ENCODE results near the gene KIRREL3. TPM values are rescaled to one million over a fixed set of nuclear protein-coding genes. Genes with fewer than 3 reads are reported as not detected.

The KIRREL3 gene
- total and polyA plus RNA-seq, 9 of the 15 experiments (the other 6 are each of a cell fraction or from before 2014, with no cell fraction given), result 0.04 to 0.10 TPM; not detected in 7

DNA sequence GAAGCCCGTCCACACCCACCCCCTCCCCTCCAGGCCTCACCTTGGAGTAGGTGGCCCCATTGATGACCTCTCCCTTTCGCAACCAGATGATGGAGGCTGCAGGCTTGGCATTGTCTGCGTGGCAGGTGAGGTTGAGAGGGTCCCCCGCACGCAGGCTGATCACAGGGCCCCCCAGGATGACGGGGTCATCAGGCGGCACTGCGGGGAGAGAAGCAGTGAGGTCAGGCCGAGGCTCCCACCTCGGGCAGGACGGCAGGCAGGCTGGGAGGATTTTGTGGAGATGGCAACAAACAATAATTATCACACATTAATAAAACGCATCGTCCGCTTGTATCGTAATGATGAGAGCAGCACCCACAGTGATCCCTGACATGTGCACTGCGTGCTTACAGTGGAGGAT, 527.3 kb downstream of the KIRREL3 start:
- CTCF ChIA-PET (ENCODE audit: low intra/inter-chr PET ratio), result no interaction called here
- Histone ChIP-seq H3K79me2 (ENCODE audit: control insufficient read depth, insufficient read depth, low read length) (no peaks in the 10 kb centered on the region), H4K20me1 (replicated peaks; ENCODE audit: control insufficient read depth, insufficient read depth, low read length) (no peaks in the 10 kb centered on the region; the same call in 1 of the 2 replicates), H3K4me3 (no peak overlapping the region), H3K27me3 (ENCODE audit: control insufficient read depth in 2 of 2, insufficient read depth in 2 of 2, low read length in 2 of 2) (peaks cover 7 to 57% of the 10 kb centered on the region in 2 experiments; a peak in 3 of 5 replicates), H3K4me1 (replicated peaks in 1 of 2; ENCODE audit: control insufficient read depth in 2 of 2, insufficient read depth in 2 of 2, low read length in 2 of 2) (no peaks in the 10 kb centered on the region; a peak in 1 of 5 replicates), H2AFZ (ENCODE audit: low read depth, low read length) (no peak overlapping the region), H3K9ac (ENCODE audit: insufficient read depth in 1 of 2, low read depth in 2 of 2, low read length in 2 of 2) (no peak overlapping the region), H3K9me3 (replicated peaks; ENCODE audit: control insufficient read depth, insufficient read depth, low read depth, low read length) (no peaks in the 10 kb centered on the region), H3K9me1 (ENCODE audit: control insufficient read depth, insufficient read depth, low read length) (no peaks in the 10 kb centered on the region), H3K4me2 (ENCODE audit: insufficient read depth, low read length) (no peak overlapping the region), H3K36me3 (ENCODE audit: control insufficient read depth, insufficient read depth, low read length) (no peaks in the 10 kb centered on the region), H3K27ac (ENCODE audit: extremely low read depth, low read depth, low read length) (no peak overlapping the region)
- TF ChIP-seq ILF3 (IDR thresholded peaks at IDR 0.05; ENCODE audit: borderline replicate concordance), result no peak
- no peak for DNase-seq (ENCODE audit: extremely low read depth in 1 of 4, low spot score in 3 of 4)
- in situ Hi-C loops (cut with MboI), result no loop called here
- FAIRE-seq, result no peak
- WGBS (ENCODE audit: insufficient coverage, low coverage, missing lambda C conversion rate), result 11% methylated on average over 15 of the region's 16 CpGs
- no peak for ATAC-seq
- POLR2A ChIA-PET, result no interaction called here
- intact Hi-C loops (cut with micrococcal nuclease), result no loop called here
- no TSS peak for BruUV-seq (replicated peaks)

DNA sequence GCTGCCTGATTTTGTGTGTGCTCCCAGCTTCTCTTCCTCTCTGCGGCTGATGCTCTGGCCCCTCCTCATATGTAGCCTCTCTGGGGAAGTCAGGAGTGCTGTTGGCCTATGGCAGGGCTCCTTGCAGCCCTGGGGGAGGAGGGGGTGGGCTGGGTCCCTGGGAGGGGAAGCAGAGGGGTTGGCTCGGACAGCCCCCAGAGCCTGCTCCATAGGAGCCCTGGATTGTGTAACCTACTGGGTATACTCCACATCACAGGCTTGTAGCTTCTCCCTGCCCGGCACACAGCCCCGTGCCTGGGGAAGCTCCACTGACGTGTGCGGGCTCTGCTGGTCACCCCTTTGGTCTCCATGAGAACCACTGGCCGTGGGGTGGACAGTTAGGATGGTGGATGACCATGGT, 531.3 kb downstream of the KIRREL3 start:
- no peak for FAIRE-seq
- Histone ChIP-seq H3K4me1 (replicated peaks in 1 of 2; ENCODE audit: control insufficient read depth in 2 of 2, insufficient read depth in 2 of 2, low read length in 2 of 2) (no peaks in the 10 kb centered on the region; a peak in 1 of 5 replicates), H2AFZ (ENCODE audit: low read depth, low read length) (no peak overlapping the region), H3K9me1 (ENCODE audit: control insufficient read depth, insufficient read depth, low read length) (no peaks in the 10 kb centered on the region), H3K36me3 (ENCODE audit: control insufficient read depth, insufficient read depth, low read length) (no peaks in the 10 kb centered on the region), H3K9ac (ENCODE audit: insufficient read depth in 1 of 2, low read depth in 2 of 2, low read length in 2 of 2) (no peak overlapping the region), H3K9me3 (replicated peaks; ENCODE audit: control insufficient read depth, insufficient read depth, low read depth, low read length) (no peaks in the 10 kb centered on the region), H3K4me2 (ENCODE audit: insufficient read depth, low read length) (no peak overlapping the region), H4K20me1 (replicated peaks; ENCODE audit: control insufficient read depth, insufficient read depth, low read length) (no peaks in the 10 kb centered on the region; the same call in 1 of the 2 replicates), H3K27me3 (ENCODE audit: control insufficient read depth in 2 of 2, insufficient read depth in 2 of 2, low read length in 2 of 2) (peaks cover 9 to 64% of the 10 kb centered on the region in 2 experiments; a peak in 4 of 5 replicates), H3K27ac (ENCODE audit: extremely low read depth, low read depth, low read length) (no peak overlapping the region), H3K4me3 (no peak overlapping the region), H3K79me2 (ENCODE audit: control insufficient read depth, insufficient read depth, low read length) (no peaks in the 10 kb centered on the region)
- in situ Hi-C loops (cut with MboI) (no loop called here), intact Hi-C loops (cut with micrococcal nuclease) (no loop called here)
- WGBS (ENCODE audit: insufficient coverage, low coverage, missing lambda C conversion rate), result 10% methylated on average over 4 of the region's 7 CpGs
- TF ChIP-seq SMAD2 (IDR thresholded peaks at IDR 0.05; ENCODE audit: low read depth, low read length) (no peak), KHSRP (IDR thresholded peaks at IDR 0.05) (no peak), NR3C1 (CRISPR knock-in tag; IDR thresholded peaks at IDR 0.05) (no peak)
- POLR2A ChIA-PET, result interaction anchor here (1.0 kb wide), 1 partner anchor 11 kb away, joined by 4 read pairs; no protein-coding TSS in a partner anchor
- CTCF ChIA-PET (ENCODE audit: low intra/inter-chr PET ratio), result no interaction called here
- no TSS peak for BruUV-seq (replicated peaks)
- peak; percentile 13; the same call in 2 of the 3 replicates for ATAC-seq
- DNase-seq (ENCODE audit: extremely low read depth in 1 of 4, low spot score in 3 of 4), result no peak

Measured in K562 (cell line).